Measurements from ENCODE around the gene PHLPP1.
A peak's percentile ranks its signal among the peaks of the same experiment; 100 is the strongest.

PHLPP1 gene

DNA sequence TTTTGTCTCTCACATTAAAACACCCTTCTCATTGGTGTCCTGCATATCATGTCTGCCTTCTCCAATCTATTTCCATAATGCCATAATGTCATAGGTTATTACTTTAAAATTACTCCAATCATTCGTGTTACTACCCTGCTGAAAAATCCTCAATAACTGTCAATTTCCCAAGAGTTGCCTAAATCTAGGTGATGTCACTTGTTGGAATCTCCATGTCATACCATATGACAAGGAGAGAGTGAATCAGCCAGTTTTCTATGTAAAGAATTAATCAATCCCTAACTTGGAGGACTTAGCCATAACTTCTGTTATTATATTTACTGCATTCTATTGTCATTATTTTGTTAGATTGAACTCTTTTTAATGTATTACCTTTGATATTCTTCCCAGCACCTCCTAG, 62.5 kb downstream of the PHLPP1 start:
- no peak overlapping the region for H3K27ac Mint-ChIP-seq
- peaks cover 14% of the 10 kb centered on the region for H3K4me1 Mint-ChIP-seq
- H3K27me3 Mint-ChIP-seq (ENCODE audit: low read depth, poor library complexity): peaks cover 2% of the 10 kb centered on the region
- no peaks in the 10 kb centered on the region for H3K9me3 Mint-ChIP-seq
- TF ChIP-seq, protein P1, sequence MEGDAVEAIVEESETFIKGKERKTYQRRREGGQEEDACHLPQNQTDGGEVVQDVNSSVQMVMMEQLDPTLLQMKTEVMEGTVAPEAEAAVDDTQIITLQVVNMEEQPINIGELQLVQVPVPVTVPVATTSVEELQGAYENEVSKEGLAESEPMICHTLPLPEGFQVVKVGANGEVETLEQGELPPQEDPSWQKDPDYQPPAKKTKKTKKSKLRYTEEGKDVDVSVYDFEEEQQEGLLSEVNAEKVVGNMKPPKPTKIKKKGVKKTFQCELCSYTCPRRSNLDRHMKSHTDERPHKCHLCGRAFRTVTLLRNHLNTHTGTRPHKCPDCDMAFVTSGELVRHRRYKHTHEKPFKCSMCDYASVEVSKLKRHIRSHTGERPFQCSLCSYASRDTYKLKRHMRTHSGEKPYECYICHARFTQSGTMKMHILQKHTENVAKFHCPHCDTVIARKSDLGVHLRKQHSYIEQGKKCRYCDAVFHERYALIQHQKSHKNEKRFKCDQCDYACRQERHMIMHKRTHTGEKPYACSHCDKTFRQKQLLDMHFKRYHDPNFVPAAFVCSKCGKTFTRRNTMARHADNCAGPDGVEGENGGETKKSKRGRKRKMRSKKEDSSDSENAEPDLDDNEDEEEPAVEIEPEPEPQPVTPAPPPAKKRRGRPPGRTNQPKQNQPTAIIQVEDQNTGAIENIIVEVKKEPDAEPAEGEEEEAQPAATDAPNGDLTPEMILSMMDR (IDR thresholded peaks at IDR 0.05): no peak
- no peak overlapping the region for H3K4me3 Mint-ChIP-seq
- H3K36me3 Mint-ChIP-seq (ENCODE audit: low read depth): peaks cover 5% of the 10 kb centered on the region
- DNase-seq: no peak

DNA sequence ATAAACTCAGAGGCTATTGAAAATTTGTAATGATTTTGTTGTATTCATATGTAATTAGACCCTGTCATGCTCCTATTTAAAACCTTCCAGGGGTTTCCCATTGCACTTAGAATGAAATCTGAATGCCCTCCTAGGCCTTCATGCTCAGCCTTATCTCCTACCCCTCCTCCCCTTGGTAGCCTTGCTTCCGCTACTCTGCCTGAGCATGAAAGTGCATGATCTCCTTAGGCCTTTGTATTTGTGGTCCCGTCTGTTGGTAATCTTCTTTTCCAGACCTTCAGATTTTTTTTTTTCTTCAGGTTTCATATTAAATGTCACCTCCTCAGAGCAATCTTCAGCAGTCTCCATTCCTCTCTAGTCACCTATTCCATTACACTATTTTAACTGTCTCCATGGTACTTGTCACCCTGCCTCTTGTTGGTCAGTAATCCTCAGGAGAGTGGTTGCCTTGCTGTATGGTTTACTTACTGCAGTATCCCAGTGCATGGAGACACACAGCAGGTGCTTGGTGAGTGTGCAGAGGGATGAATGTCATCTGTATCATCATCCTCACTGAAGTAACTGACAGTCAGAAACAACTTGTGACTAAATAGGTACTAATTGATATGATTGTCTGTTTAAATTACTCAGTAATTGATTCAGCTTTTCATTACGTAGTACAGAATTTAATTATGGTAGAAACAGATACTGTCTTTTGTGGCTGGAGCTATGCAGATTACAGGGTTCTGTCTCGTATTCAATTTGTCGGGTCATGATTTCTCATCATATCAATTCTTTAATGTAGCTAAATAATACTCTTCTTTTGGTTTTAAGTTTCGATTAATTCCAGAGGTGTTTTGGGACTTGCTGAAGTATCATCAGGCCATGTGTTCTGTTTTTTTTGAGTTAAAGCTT, 63.9 kb downstream of the PHLPP1 start:
- Mint-ChIP-seq H3K4me3 (no peak overlapping the region), H3K4me1 (peaks cover 21% of the 10 kb centered on the region)

DNA sequence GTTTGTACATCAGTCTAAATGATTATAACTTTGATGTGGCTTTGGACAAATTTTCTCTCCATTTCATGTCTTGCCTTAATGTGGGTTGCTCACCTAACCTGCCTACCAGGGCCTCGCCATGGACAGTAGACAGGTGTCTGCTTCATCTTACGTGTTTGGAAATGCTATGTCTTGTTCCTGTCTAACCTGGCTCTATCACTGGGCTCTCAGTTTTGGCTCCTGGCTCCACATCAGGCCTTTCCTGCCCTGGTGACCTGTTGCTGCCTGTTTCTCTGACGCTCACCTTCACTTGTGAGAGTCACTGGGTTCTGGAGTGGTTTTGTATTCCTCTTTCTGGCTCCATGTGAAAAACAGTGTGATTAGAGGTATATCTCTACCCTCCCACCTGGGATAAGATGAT, 65.9 kb downstream of the PHLPP1 start:
- no peak overlapping the region for H3K27ac Mint-ChIP-seq
- no peaks in the 10 kb centered on the region for H3K9me3 Mint-ChIP-seq
- H3K4me1 Mint-ChIP-seq: peaks cover 41% of the 10 kb centered on the region
- TF ChIP-seq, protein P1 (IDR thresholded peaks at IDR 0.05): no peak
- no peaks in the 10 kb centered on the region for H3K36me3 Mint-ChIP-seq (ENCODE audit: low read depth)
- peaks cover 2% of the 10 kb centered on the region for H3K27me3 Mint-ChIP-seq (ENCODE audit: low read depth, poor library complexity)
- DNase-seq: no peak
- no peak overlapping the region for H3K4me3 Mint-ChIP-seq

More for the DNA sequence above, 63.9 kb downstream of the PHLPP1 start:
- H3K27me3 Mint-ChIP-seq (ENCODE audit: low read depth, poor library complexity): peaks cover 2% of the 10 kb centered on the region
- no peak for DNase-seq
- H3K36me3 Mint-ChIP-seq (ENCODE audit: low read depth): peaks cover 5% of the 10 kb centered on the region
- no peaks in the 10 kb centered on the region for H3K9me3 Mint-ChIP-seq
- peak overlapping the region; percentile 53 for H3K27ac Mint-ChIP-seq
- TF ChIP-seq, protein P1 (IDR thresholded peaks at IDR 0.05): no peak

DNA sequence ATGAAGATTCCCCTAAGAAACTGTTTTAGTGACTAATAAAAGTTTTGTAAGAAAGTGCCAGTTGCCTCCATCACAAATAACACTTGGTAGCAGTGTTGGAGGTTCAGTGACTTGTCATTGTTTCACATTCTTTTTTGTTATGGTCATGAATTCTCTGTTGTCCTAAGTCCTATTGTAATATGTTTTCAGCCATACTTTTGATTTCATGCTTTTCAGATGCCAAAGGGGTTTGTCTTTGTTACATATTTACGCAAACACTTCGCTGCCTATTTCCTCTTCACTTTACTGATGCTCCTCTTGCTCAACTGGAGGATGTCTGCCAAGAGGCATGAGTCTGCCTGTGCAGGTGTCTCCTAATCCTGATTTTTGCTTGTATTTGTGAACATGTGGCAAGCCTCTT, 66.6 kb downstream of the PHLPP1 start:
- peaks cover 47% of the 10 kb centered on the region for H3K4me1 Mint-ChIP-seq
- no peaks in the 10 kb centered on the region for H3K36me3 Mint-ChIP-seq (ENCODE audit: low read depth)
- no peak overlapping the region for H3K27ac Mint-ChIP-seq
- no peak overlapping the region for H3K4me3 Mint-ChIP-seq
- no peaks in the 10 kb centered on the region for H3K9me3 Mint-ChIP-seq
- H3K27me3 Mint-ChIP-seq (ENCODE audit: low read depth, poor library complexity): peaks cover 2% of the 10 kb centered on the region
- DNase-seq: no peak
- TF ChIP-seq, protein P1 (IDR thresholded peaks at IDR 0.05): no peak

DNA sequence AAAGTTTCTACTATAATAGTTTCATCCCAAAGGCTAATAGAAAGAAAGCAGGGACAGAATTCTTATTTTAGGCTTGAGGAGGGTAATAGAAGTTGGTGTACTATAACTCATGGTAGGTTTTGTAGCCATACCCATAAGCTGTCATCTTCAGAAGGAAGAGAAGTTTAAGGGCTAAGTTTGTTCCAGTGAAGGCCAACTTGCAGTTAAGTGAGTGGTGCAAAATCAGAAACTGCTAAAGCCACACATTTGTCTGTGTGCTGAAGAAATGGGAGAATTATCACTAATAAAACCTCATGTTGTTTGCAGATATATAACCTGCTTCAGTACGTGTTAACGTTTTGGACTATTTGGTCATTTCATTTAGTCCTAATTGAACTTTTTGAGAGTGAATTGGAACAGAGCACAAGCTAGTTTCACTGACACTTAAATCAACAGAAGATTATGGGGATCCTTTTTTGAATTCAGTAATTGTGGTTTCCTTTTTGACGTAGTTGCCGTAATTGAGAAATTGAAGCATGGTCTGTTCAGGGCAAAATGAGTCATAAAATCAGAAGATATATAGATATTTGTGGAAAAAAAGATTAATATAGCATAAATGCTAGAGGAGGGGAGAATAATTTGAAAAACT, 69.1 kb downstream of the PHLPP1 start:
- TF ChIP-seq, protein P1 (IDR thresholded peaks at IDR 0.05): no peak
- Mint-ChIP-seq H3K4me3 (no peak overlapping the region), H3K9me3 (no peaks in the 10 kb centered on the region), H3K27ac (peak overlapping the region; percentile 36), H3K36me3 (ENCODE audit: low read depth) (no peaks in the 10 kb centered on the region), H3K4me1 (peaks cover 66% of the 10 kb centered on the region), H3K27me3 (ENCODE audit: low read depth, poor library complexity) (peaks cover 2% of the 10 kb centered on the region)
- no peak for DNase-seq

Data from nephron progenitor cell (in vitro differentiated cells).